Heart left ventricle (tissue), 16 donors: ENCODE data around the gene TNRC6A. TPM values are rescaled to one million over a fixed set of nuclear protein-coding genes. Genes with fewer than 3 reads are reported as not detected.
A peak's percentile ranks its signal among the peaks of the same experiment; 100 is the strongest.

Source experiments
- ATAC-seq, 4 donors: fragments of 200-7000 bp; cut with Tn5 transposase; one replicate each; pipeline ENCODE4 v1.9.1; 2020 to 2022; ENCODE audit warnings: moderate library complexity in 4 of 4, mild to moderate bottlenecking in 3 of 4, moderate number of reproducible peaks in 1 of 4
- DNase-seq, 5 donors: peaks; one replicate each; pipeline ENCODE4 v3.0.0-alpha.2; 2020
- H3K27ac ChIP-seq, 12 donors: fragments of 200-600 bp; sonication (generic) in 4 of 12; one replicate each; pipeline versions ENCODE4 v1.5.0 to v1.8.0; 2016 to 2022; ENCODE audit warnings: mild to moderate bottlenecking in 2 of 12
- H3K27me3 ChIP-seq, 9 donors: fragments of 200-600 bp; sonication (generic) in 2 of 9; one replicate each; pipeline versions ENCODE4 v1.5.1 to v1.8.0; 2016 to 2022; ENCODE audit warnings: mild to moderate bottlenecking in 3 of 9
- H3K36me3 ChIP-seq, 9 donors: fragments of 200-600 bp; sonication (generic) in 2 of 9; one replicate each; pipeline versions ENCODE4 v1.5.0 to v1.8.0; 2018 to 2022; ENCODE audit warnings: mild to moderate bottlenecking in 2 of 9
- H3K4me1 ChIP-seq, 12 donors: fragments of 200-600 bp; sonication (generic) in 4 of 12; one replicate each; pipeline versions ENCODE4 v1.5.0 to v1.8.0; 2016 to 2022; ENCODE audit warnings: mild to moderate bottlenecking in 3 of 12
- H3K4me3 ChIP-seq, 12 donors: fragments of 200-600 bp; sonication (generic) in 4 of 12; one replicate each; pipeline versions ENCODE4 v1.5.0 to v1.8.0; 2017 to 2022; ENCODE audit warnings: mild to moderate bottlenecking in 9 of 12, moderate library complexity in 4 of 12
- H3K9me3 ChIP-seq, 12 donors: fragments of 200-600 bp; sonication (generic) in 4 of 12; one replicate each; pipeline versions ENCODE4 v1.5.0 to v1.8.0; 2016 to 2022; ENCODE audit warnings: mild to moderate bottlenecking in 1 of 12
- POLR2A ChIP-seq, 2 donors: fragments of 450-650 bp; IDR thresholded peaks; one replicate each; pipeline ENCODE4 v1.6.1; 2017; ENCODE audit warnings: antibody characterized with exemption in 2 of 2, mild to moderate bottlenecking in 2 of 2, moderate library complexity in 2 of 2
- WGBS, 4 donors: extraction: QIAGEN DNeasy Blood & Tissue Kit in 2 of 4; methylation state at CpG; one replicate each; pipeline versions ENCODE4 v1.1.5 to v1.1.7; 2013 to 2018; 5-methylcytosine and 5-hydroxymethylcytosine counted together
- intact Hi-C, 10 donors: fragments of 100-400 bp; cut with DNase I; formaldehyde crosslinking; loops; one replicate each; pipeline versions ENCODE4 v1.11.1 to v1.14.2; 2022
- polyA plus RNA-seq, 2 donors: library from polyadenylated mRNA; stranded (reverse); fragments of 200-250 nt; gene quantifications; one replicate each; pipeline ENCODE4 v1.2.3, GENCODE V29; 2013
- total RNA-seq, 9 donors: library from RNA; depleted of rRNA in 2 of 9; stranded (reverse); fragments of >200 nt in 2 of 9; fragmentation: NEBNext Ultra II Directional in 3 of 9; extraction: Animal tissue kit (Norgen Biotek cat#: 25700) in 3 of 9; gene quantifications; one replicate each; pipeline versions ENCODE4 v1.1.0 to v1.2.4, GENCODE V29; 2016 to 2023
- TF ChIP-seq, protein P1 (sequence below), 12 donors: fragments of 200-600 bp; sonication (generic) in 4 of 12; IDR thresholded peaks; one replicate each; pipeline versions ENCODE4 v1.5.0 to v1.8.0; 2018 to 2022; ENCODE audit warnings: antibody characterized with exemption in 12 of 12, mild to moderate bottlenecking in 5 of 12
- donor health status: ischemic (EF 13 %, LVEDD 7.1; RV severe dilation, severe dysfunction).
- donor health status: healthy with polysubstance abuse.
- donor health status: DM: no; HTN: yes; CAD: no.
- donor health status: DM: no; HTN: no; CAD: no.
- donor health status: ischemic (EF 25% LVEDD 6.9; RV normal size, moderate dysfunction).
- donor health status: ischemic (EF 25% LVEDD 5.7; RV mildly dilated, moderate dysfunction).
- donor health status: healthy.
- donor health status: DM: yes; HTN: yes; CAD: no.
- donor health status: ischemic (EF 35%, LVEDD 5.7; RV mildly dilated, moderate dysfunction).
- donor health status: nonischemic (EF 11% LVEDD 7.7; RV severe dilation, severe dysfunction).
- donor health status: DM: yes; HTN: yes; CAD: no.
- donor health status: PGD.
- donor health status: ischemic (EF 29% LVEDD 5.4; RV normal size, mild dysfunction).
- donor health status: nonischemic (EF 23%, LVEDD 6.1; RV moderate dilation, normal function).

The TNRC6A gene
- total and polyA plus RNA-seq, 11 donors: 16.0 to 53.1 (median 35.5) TPM

DNA sequence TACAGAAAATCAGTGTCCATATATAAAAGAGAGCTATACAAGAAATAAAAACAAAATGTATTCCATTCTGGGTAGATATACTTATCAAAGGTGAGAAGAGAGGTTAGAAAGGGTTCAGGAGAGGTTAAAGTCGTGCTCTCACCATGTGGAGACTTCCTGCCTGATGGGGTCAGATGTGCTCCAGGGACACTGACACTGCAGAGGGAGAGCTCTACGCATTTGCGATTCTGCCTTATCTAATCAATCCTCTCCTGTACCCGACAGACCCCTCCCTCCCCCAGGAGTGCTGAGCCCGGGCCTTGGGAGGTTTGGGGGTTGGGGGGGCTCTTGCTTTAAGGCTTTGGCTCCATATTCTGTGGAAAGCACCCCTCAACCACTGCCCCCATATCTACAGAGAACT is 99.7 kb downstream of the TNRC6A start:
- ATAC-seq (no peak), DNase-seq (no peak)
- Histone ChIP-seq H3K27ac (no peak overlapping the region), H3K4me1 (no peaks in the 10 kb centered on the region), H3K36me3 (peaks cover 0 to 59% (median 45%) of the 10 kb centered on the region in 9 donors), H3K4me3 (no peak overlapping the region), H3K27me3 (no peaks in the 10 kb centered on the region), H3K9me3 (no peaks in the 10 kb centered on the region)
- intact Hi-C loops: loop anchor here in 1 of 10 donors (10.0 kb wide), 1 partner anchor 126 kb away; no protein-coding TSS in a partner anchor
- 26 to 48% (median 33%) methylated on average over 5 of the region's 5 CpGs for WGBS, 4 donors
- TF ChIP-seq, protein P1, sequence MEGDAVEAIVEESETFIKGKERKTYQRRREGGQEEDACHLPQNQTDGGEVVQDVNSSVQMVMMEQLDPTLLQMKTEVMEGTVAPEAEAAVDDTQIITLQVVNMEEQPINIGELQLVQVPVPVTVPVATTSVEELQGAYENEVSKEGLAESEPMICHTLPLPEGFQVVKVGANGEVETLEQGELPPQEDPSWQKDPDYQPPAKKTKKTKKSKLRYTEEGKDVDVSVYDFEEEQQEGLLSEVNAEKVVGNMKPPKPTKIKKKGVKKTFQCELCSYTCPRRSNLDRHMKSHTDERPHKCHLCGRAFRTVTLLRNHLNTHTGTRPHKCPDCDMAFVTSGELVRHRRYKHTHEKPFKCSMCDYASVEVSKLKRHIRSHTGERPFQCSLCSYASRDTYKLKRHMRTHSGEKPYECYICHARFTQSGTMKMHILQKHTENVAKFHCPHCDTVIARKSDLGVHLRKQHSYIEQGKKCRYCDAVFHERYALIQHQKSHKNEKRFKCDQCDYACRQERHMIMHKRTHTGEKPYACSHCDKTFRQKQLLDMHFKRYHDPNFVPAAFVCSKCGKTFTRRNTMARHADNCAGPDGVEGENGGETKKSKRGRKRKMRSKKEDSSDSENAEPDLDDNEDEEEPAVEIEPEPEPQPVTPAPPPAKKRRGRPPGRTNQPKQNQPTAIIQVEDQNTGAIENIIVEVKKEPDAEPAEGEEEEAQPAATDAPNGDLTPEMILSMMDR (IDR thresholded peaks at IDR 0.05): no peak
- TF ChIP-seq POLR2A (IDR thresholded peaks at IDR 0.05): no peak

- ATAC-seq (no peak), DNase-seq (no peak)
- no peak overlapping the region for H3K27ac ChIP-seq
- no peak for TF ChIP-seq POLR2A (IDR thresholded peaks at IDR 0.05)
- TF ChIP-seq, protein P1 (IDR thresholded peaks at IDR 0.05): no peak
- intact Hi-C loops: no loop called here
- no peaks in the 10 kb centered on the region for H3K27me3 ChIP-seq
- peaks cover 0 to under 1% (median 0%) of the 10 kb centered on the region in 12 donors for H3K4me1 ChIP-seq
- no peak overlapping the region for H3K4me3 ChIP-seq
- 89 to 94% (median 92%) methylated on average over 6 of the region's 6 CpGs for WGBS, 4 donors
- H3K9me3 ChIP-seq: no peaks in the 10 kb centered on the region
- H3K36me3 ChIP-seq: peaks cover 0 to 17% (median 4%) of the 10 kb centered on the region in 9 donors
Observed at GRCh38 chr16:24833352-24833751, 103.9 kb downstream of the TNRC6A start.

GRCh38 chr16:24834459-24835335 is 105.2 kb downstream of the TNRC6A start:
- DNase-seq: no peak
- 65 to 73% (median 70%) methylated on average over 7 of the region's 7 CpGs for WGBS, 4 donors
- intact Hi-C loops: no loop called here
- peak in 3 of 4 donors; percentile 29 to 55 (median 47) for ATAC-seq
- Histone ChIP-seq H3K4me3 (no peak overlapping the region), H3K36me3 (peaks cover 0 to 6% (median 0%) of the 10 kb centered on the region in 9 donors), H3K4me1 (peaks cover 0 to 9% (median 3%) of the 10 kb centered on the region in 12 donors), H3K27ac (no peak overlapping the region), H3K9me3 (no peaks in the 10 kb centered on the region), H3K27me3 (no peaks in the 10 kb centered on the region)
- TF ChIP-seq POLR2A (IDR thresholded peaks at IDR 0.05): no peak
- TF ChIP-seq, protein P1 (IDR thresholded peaks at IDR 0.05): peak in 10 of 12 donors; percentile 4 to 49 (median 32)

DNA sequence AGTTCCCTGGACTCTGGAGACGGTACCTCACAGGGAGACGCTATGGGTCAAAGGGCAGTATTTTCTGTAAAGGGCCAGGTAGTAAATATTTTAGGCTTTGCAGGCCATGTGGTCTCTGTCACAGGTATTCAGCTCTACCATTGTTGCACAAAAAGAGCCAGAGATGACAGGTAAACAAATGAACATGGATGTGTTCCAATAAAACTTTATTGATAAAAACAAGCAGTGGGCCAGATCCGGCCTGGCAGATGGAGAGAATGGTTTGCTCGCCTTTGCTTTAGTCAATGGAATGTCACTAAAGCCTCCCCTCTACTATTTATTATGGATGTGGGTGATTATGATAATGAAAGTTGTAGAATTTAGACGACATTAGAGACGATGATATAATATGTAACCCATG is 107.4 kb downstream of the TNRC6A start:
- WGBS, 4 donors: 94 to 99% (median 97%) methylated on average over 6 of the region's 6 CpGs
- H3K36me3 ChIP-seq: peaks cover 0 to 4% (median 0%) of the 10 kb centered on the region in 9 donors
- TF ChIP-seq, protein P1 (IDR thresholded peaks at IDR 0.05): no peak
- TF ChIP-seq POLR2A (IDR thresholded peaks at IDR 0.05): no peak
- intact Hi-C loops: no loop called here
- ATAC-seq (no peak), DNase-seq (no peak)
- no peak overlapping the region for H3K27ac ChIP-seq
- H3K4me1 ChIP-seq: peaks cover 0 to 9% (median 3%) of the 10 kb centered on the region in 12 donors
- H3K9me3 ChIP-seq: no peaks in the 10 kb centered on the region
- no peaks in the 10 kb centered on the region for H3K27me3 ChIP-seq
- no peak overlapping the region for H3K4me3 ChIP-seq
